ENCODE data around the gene CEMIP. TPM values are rescaled to one million over a fixed set of nuclear protein-coding genes. Genes with fewer than 3 reads are reported as not detected.

CEMIP gene
- total and polyA plus RNA-seq, 2 of the 4 experiments (the other 2 are of a cell fraction): 63.8 to 78.0 TPM

- no peak for ATAC-seq (ENCODE audit: low read depth)
- no peak overlapping the region for H3K56ac ChIP-seq (ENCODE audit: extremely low read depth, insufficient read depth, low read length)
- H3K14ac ChIP-seq (replicated peaks; ENCODE audit: low read depth, low read length): no peak overlapping the region
- no peak overlapping the region for H2AK9ac ChIP-seq (replicated peaks; ENCODE audit: low read depth, low read length, poor library complexity)
- TF ChIP-seq, protein P1, sequence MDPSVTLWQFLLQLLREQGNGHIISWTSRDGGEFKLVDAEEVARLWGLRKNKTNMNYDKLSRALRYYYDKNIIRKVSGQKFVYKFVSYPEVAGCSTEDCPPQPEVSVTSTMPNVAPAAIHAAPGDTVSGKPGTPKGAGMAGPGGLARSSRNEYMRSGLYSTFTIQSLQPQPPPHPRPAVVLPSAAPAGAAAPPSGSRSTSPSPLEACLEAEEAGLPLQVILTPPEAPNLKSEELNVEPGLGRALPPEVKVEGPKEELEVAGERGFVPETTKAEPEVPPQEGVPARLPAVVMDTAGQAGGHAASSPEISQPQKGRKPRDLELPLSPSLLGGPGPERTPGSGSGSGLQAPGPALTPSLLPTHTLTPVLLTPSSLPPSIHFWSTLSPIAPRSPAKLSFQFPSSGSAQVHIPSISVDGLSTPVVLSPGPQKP (IDR thresholded peaks at IDR 0.05; ENCODE audit: borderline replicate concordance, low read depth, low read length): no peak
- TF ChIP-seq MAFK (IDR thresholded peaks at IDR 0.05; ENCODE audit: low read depth, low read length) (no peak), NFE2L2 (IDR thresholded peaks at IDR 0.05; ENCODE audit: low read depth, low read length) (no peak), CEBPB (IDR thresholded peaks at IDR 0.05; ENCODE audit: low read depth, low read length) (no peak), RCOR1 (IDR thresholded peaks at IDR 0.05; ENCODE audit: insufficient replicate concordance, low read length) (no peak), CTCF (conservative IDR thresholded peaks at IDR 0.05; ENCODE audit: low read depth, low read length) (no peak), POLR2A (IDR thresholded peaks at IDR 0.05; ENCODE audit: low read depth, low read length) (no peak), CHD1 (IDR thresholded peaks at IDR 0.05; ENCODE audit: low read depth, low read length) (no peak), FOS (IDR thresholded peaks at IDR 0.05; ENCODE audit: low read depth, low read length) (no peak), MAZ (IDR thresholded peaks at IDR 0.05; ENCODE audit: borderline replicate concordance, low read depth, low read length) (no peak), RFX5 (IDR thresholded peaks at IDR 0.05; ENCODE audit: low read depth, low read length) (no peak), SMC3 (IDR thresholded peaks at IDR 0.05; ENCODE audit: low read depth, low read length) (no peak), MXI1 (IDR thresholded peaks at IDR 0.05; ENCODE audit: borderline replicate concordance, low read depth, low read length) (no peak), BHLHE40 (IDR thresholded peaks at IDR 0.05; ENCODE audit: low read depth, low read length) (no peak), RAD21 (IDR thresholded peaks at IDR 0.05; ENCODE audit: low read length) (no peak)
- TF ChIP-seq, protein P2, sequence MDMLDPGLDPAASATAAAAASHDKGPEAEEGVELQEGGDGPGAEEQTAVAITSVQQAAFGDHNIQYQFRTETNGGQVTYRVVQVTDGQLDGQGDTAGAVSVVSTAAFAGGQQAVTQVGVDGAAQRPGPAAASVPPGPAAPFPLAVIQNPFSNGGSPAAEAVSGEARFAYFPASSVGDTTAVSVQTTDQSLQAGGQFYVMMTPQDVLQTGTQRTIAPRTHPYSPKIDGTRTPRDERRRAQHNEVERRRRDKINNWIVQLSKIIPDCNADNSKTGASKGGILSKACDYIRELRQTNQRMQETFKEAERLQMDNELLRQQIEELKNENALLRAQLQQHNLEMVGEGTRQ (IDR thresholded peaks at IDR 0.05; ENCODE audit: low read depth, low read length): no peak
- no peak overlapping the region for H2AFZ ChIP-seq (replicated peaks; ENCODE audit: low read length, poor library complexity)
- no peak overlapping the region for H3K9ac ChIP-seq (ENCODE audit: low read depth, low read length)
- H2BK20ac ChIP-seq (ENCODE audit: low read depth, low read length): no peak overlapping the region
- WGBS, 2 experiments (ENCODE audit: extremely low coverage in 2 of 2, insufficient read length in 1 of 2): no CpG with 5 or more reads among the region's 3 CpGs
- peaks cover 0 to 14% of the 10 kb centered on the region in 2 experiments; a peak in 2 of 4 replicates for H3K79me1 ChIP-seq (ENCODE audit: low read depth in 1 of 2, low read length in 2 of 2)
- H3K18ac ChIP-seq (ENCODE audit: low read depth, low read length): no peak overlapping the region
- H3K27me3 ChIP-seq (ENCODE audit: control insufficient read depth, insufficient read depth, low read length): no peaks in the 10 kb centered on the region
- H3K4ac ChIP-seq (ENCODE audit: low read depth, low read length): no peak overlapping the region
- H2BK15ac ChIP-seq (ENCODE audit: low read depth, low read length): no peak overlapping the region
- H3K4me3 ChIP-seq (ENCODE audit: insufficient read depth, low read depth, low read length): no peak overlapping the region
- intact Hi-C loops (cut with micrococcal nuclease) (no loop called here), dilution Hi-C loops (cut with HindIII; ENCODE audit: low sequenced_read_pairs, unreplicated experiment) (no loop called here), in situ Hi-C loops (cut with MboI; ENCODE audit: low sequenced_read_pairs) (no loop called here)
- ChIA-PET CTCF (no interaction called here), POLR2A (ENCODE audit: unreplicated experiment) (no interaction called here)
- peaks cover 57% of the 10 kb centered on the region for H4K20me1 ChIP-seq (ENCODE audit: insufficient read depth, low read length)
- peaks cover 7% of the 10 kb centered on the region; the same call in 1 of the 2 replicates for H3K9me1 ChIP-seq (ENCODE audit: insufficient read depth, low read length)
- no peak for DNase-seq
- H3K36me3 ChIP-seq (ENCODE audit: control insufficient read depth, insufficient read depth, low read length): peaks cover 67% of the 10 kb centered on the region
- no peaks in the 10 kb centered on the region for H3K9me3 ChIP-seq (ENCODE audit: control insufficient read depth, insufficient read depth, low read length)
- no peak overlapping the region for H4K8ac ChIP-seq (ENCODE audit: low read depth in 2 of 2, low read length in 2 of 2)
- H2BK5ac ChIP-seq (ENCODE audit: low read depth, low read length, poor library complexity, severe bottlenecking): no peak overlapping the region
- H3K27ac ChIP-seq (ENCODE audit: insufficient read depth, low read length): no peak overlapping the region
- no peak overlapping the region for H2BK120ac ChIP-seq (ENCODE audit: low read depth, low read length)
- no peak overlapping the region for H4K5ac ChIP-seq (ENCODE audit: low read depth, low read length)
- H3K4me2 ChIP-seq (ENCODE audit: low read depth, low read length): no peak overlapping the region
- no peak overlapping the region for H3K23ac ChIP-seq (ENCODE audit: low read depth, low read length)
- no TSS peak for BruUV-seq (replicated peaks)
- H4K91ac ChIP-seq (ENCODE audit: insufficient read depth, low read depth, low read length): no peak overlapping the region
- no peak overlapping the region for H2AK5ac ChIP-seq (ENCODE audit: low read depth, low read length)
- peaks cover 2% of the 10 kb centered on the region; the same call in 1 of the 2 replicates for H3K4me1 ChIP-seq (ENCODE audit: control insufficient read depth, insufficient read depth, low read length)
Observed at GRCh38 chr15:80816049-80816653, 37.0 kb downstream of the CEMIP start.

Data from IMR-90 (cell line).